Progenitor cell of endocrine pancreas (in vitro differentiated cells): ENCODE results near the gene BHLHE23. TPM values are rescaled to one million over a fixed set of nuclear protein-coding genes. Genes with fewer than 3 reads are reported as not detected.

Source experiments
- DNase-seq: peaks from one replicate; pipeline ENCODE4 v3.0.0; 2021; ENCODE audit warnings: low spot score; ENCODE audit not compliant: unreplicated experiment
- H3K27ac Mint-ChIP-seq: 2 replicates; pipeline ENCODE4 v1.8.0; 2021; ENCODE audit warnings: mild to moderate bottlenecking, moderate library complexity, mixed read lengths
- H3K27me3 Mint-ChIP-seq: 2 replicates; pipeline ENCODE4 v1.8.0; 2021; ENCODE audit warnings: mixed read lengths
- H3K36me3 Mint-ChIP-seq: 2 replicates; pipeline ENCODE4 v1.8.0; 2022; ENCODE audit warnings: mixed read lengths; ENCODE audit not compliant: insufficient read depth
- H3K4me1 Mint-ChIP-seq: 2 replicates; pipeline ENCODE4 v1.8.0; 2021; ENCODE audit warnings: low read depth, mixed read lengths
- H3K4me3 Mint-ChIP-seq: 2 replicates; pipeline ENCODE4 v1.8.0; 2021; ENCODE audit warnings: low read depth, mild to moderate bottlenecking, moderate library complexity, mixed read lengths
- H3K9me3 Mint-ChIP-seq: 2 replicates; pipeline ENCODE4 v1.8.0; 2021; ENCODE audit warnings: low read depth, mixed read lengths
- CTCF ChIP-seq: fragments of 200-600 bp; sonication (generic); IDR thresholded peaks from one replicate; pipeline ENCODE4 v1.5.0; 2021; ENCODE audit warnings: antibody characterized with exemption, mild to moderate bottlenecking; ENCODE audit not compliant: unreplicated experiment
- total RNA-seq: library from RNA; stranded (reverse); gene quantifications from 2 replicates; pipeline ENCODE4 v1.2.1, GENCODE V29; 2021

BHLHE23 gene
- total RNA-seq, 1 donor from 2014 or later, result not detected

- DNase-seq, result no peak
- Mint-ChIP-seq H3K36me3 (no peaks in the 10 kb centered on the region), H3K9me3 (no peaks in the 10 kb centered on the region), H3K27me3 (no peaks in the 10 kb centered on the region), H3K27ac (no peak overlapping the region), H3K4me1 (peaks cover 9% of the 10 kb centered on the region), H3K4me3 (no peak overlapping the region)
- no peak for TF ChIP-seq CTCF
Measured at GRCh38 chr20:62959998-62960436, 46.7 kb downstream of the BHLHE23 start.

- Mint-ChIP-seq H3K36me3 (no peaks in the 10 kb centered on the region), H3K27me3 (no peaks in the 10 kb centered on the region), H3K27ac (no peak overlapping the region), H3K4me1 (peaks cover 9% of the 10 kb centered on the region), H3K4me3 (no peak overlapping the region), H3K9me3 (no peaks in the 10 kb centered on the region)
- TF ChIP-seq CTCF, result no peak
- DNase-seq, result no peak
Measured at GRCh38 chr20:62959101-62959971, 47.4 kb downstream of the BHLHE23 start.

- H3K9me3 Mint-ChIP-seq, result no peaks in the 10 kb centered on the region
- no peak for TF ChIP-seq CTCF
- no peaks in the 10 kb centered on the region for H3K36me3 Mint-ChIP-seq
- no peak overlapping the region for H3K27ac Mint-ChIP-seq
- H3K4me1 Mint-ChIP-seq, result peaks cover 14% of the 10 kb centered on the region
- H3K4me3 Mint-ChIP-seq, result no peak overlapping the region
- no peaks in the 10 kb centered on the region for H3K27me3 Mint-ChIP-seq
- DNase-seq, result no peak
Measured at GRCh38 chr20:62958388-62959100, 48.2 kb downstream of the BHLHE23 start.

GRCh38 chr20:62957136-62958117, 49.3 kb downstream of the BHLHE23 start:
- H3K27ac Mint-ChIP-seq, result no peak overlapping the region
- peaks cover 14% of the 10 kb centered on the region for H3K4me1 Mint-ChIP-seq
- no peak overlapping the region for H3K4me3 Mint-ChIP-seq
- H3K36me3 Mint-ChIP-seq, result no peaks in the 10 kb centered on the region
- H3K27me3 Mint-ChIP-seq, result no peaks in the 10 kb centered on the region
- no peak for TF ChIP-seq CTCF
- H3K9me3 Mint-ChIP-seq, result no peaks in the 10 kb centered on the region
- DNase-seq, result no peak
